ENCODE results near the gene RANBP10. TPM values are rescaled to one million over a fixed set of nuclear protein-coding genes. Genes with fewer than 3 reads are reported as not detected.

Gene RANBP10
- total RNA-seq, 2 donors from 2014 or later: 14.1 to 14.5 TPM

DNA sequence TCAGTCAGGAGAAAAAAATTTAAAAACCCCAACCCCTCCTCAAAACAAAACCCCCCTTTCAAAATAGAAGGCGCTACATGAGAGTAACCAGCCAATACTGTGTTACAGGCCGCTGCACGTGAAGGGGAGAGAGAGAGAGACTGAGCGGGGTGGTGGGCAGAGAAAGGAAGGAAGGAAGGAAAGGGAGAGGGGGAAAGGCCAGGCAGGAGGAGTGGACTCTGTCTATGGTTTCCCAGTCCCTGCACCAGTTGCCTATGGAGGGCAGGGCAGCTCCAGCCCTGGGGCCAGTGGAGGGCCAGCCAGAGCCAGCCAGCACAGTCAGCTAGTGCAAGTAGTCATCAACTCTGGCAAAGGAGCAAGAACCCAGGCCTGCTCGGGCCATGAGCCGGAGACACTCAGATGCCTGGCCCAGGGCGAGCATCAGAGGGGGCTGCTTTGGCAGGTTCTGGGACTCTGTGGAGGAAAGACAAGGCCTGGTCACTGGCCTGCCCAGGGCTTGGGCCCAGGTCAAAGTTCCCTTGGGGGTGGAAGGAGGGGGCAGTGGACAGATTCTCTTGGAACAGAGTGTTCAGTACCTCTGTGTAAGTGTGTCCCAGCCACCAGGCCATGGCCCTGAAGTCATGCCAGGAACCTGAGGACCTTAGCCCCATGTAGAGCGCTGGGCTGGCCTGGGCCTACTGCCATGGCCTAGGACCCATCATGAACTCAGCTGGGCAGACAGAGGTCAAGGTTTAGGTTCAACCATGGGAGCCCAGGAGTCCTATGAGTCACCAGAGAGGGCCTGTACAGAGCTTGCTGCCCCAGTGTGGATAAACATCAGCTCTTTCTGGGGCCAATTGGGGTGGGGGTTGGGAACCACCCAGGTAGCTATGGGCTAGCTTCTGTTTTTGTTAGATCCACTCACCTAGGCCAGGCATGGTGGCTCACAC lies 80.0 kb downstream of the RANBP10 start:
- ATAC-seq (ENCODE audit: insufficient number of reproducible peaks, low FRiP score, low read depth): no peak
- DNase-seq (ENCODE audit: low spot score): no peak

DNA sequence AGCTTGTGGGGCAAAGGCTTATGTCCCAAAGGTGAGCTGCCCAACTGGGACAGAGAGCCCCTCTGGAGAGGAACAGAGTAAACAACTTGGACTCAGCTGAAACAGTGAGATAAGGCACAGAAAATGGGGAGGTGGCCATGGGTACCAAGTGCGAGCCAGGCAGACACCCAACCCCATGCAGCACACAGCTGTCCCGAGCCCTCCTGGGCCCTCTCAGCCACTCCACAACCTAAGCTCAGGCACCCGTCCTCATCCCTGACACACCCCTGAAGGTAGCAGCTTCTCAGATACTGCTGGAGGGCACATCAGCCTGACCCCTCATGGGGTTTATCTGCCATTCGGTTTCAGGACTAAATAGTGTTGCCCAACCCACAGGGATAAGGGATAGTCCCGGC lies 82.5 kb downstream of the RANBP10 start:
- Histone ChIP-seq H3K27ac (no peak overlapping the region), H3K36me3 (peaks cover 20% of the 10 kb centered on the region), H3K4me1 (ENCODE audit: control insufficient read depth in 1 of 2, low read depth in 2 of 2) (peaks cover 3 to 10% of the 10 kb centered on the region in 2 donors), H3K9me3 (no peaks in the 10 kb centered on the region), H3K4me3 (no peak overlapping the region), H3K27me3 (replicated peaks; ENCODE audit: insufficient read depth) (no peaks in the 10 kb centered on the region)
- no peak for DNase-seq (ENCODE audit: low spot score)
- no peak for ATAC-seq (ENCODE audit: insufficient number of reproducible peaks, low FRiP score, low read depth)
- TF ChIP-seq, protein P1, sequence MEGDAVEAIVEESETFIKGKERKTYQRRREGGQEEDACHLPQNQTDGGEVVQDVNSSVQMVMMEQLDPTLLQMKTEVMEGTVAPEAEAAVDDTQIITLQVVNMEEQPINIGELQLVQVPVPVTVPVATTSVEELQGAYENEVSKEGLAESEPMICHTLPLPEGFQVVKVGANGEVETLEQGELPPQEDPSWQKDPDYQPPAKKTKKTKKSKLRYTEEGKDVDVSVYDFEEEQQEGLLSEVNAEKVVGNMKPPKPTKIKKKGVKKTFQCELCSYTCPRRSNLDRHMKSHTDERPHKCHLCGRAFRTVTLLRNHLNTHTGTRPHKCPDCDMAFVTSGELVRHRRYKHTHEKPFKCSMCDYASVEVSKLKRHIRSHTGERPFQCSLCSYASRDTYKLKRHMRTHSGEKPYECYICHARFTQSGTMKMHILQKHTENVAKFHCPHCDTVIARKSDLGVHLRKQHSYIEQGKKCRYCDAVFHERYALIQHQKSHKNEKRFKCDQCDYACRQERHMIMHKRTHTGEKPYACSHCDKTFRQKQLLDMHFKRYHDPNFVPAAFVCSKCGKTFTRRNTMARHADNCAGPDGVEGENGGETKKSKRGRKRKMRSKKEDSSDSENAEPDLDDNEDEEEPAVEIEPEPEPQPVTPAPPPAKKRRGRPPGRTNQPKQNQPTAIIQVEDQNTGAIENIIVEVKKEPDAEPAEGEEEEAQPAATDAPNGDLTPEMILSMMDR (IDR thresholded peaks at IDR 0.05): no peak

More for the DNA sequence above, 80.0 kb downstream of the RANBP10 start:
- TF ChIP-seq, protein P1 (IDR thresholded peaks at IDR 0.05): no peak
- H3K4me3 ChIP-seq: no peak overlapping the region
- no peaks in the 10 kb centered on the region for H3K9me3 ChIP-seq
- H3K36me3 ChIP-seq: peaks cover 41% of the 10 kb centered on the region
- H3K27me3 ChIP-seq (replicated peaks; ENCODE audit: insufficient read depth): no peaks in the 10 kb centered on the region
- H3K27ac ChIP-seq: no peak overlapping the region
- H3K4me1 ChIP-seq (ENCODE audit: control insufficient read depth in 1 of 2, low read depth in 2 of 2): no peaks in the 10 kb centered on the region

DNA sequence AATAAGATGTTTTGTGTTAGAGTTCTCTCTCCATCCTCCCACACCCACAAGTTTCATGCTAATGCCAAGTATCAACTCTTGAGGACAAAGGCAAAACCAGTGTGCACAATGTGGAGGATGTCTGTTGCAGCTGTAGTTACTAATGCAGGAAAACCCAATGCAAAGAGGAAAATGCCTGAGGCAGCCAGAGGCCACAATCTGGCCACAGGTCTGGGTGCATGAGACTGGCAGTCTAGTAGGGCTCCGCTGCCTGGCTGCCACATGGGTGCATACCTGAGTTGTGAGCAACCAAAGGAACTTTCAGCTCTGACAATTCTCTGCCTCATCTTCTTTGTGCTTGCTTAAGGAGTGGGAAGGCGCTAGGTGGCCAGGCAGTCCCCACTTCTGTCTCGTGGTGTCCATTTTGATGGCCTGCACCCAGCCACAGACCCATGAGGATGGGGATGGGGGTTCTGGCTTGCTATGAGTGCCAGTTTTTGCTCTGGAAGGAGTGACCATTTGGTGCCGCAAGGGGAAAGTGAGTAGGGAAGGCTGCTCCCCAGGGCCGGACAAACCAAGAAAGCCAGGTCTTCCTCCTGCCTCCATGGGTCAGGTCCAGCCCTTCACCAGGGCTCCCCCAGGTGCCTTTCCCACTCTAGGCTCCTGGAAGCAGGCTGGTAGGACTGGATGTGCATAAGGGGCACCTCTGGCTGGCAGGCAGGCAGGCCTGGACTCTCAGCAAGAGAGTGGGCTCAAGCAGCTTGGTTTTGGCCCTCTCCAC lies 83.0 kb downstream of the RANBP10 start:
- H3K27ac ChIP-seq: no peak overlapping the region
- TF ChIP-seq, protein P1 (IDR thresholded peaks at IDR 0.05): no peak
- no peaks in the 10 kb centered on the region for H3K9me3 ChIP-seq
- ATAC-seq (ENCODE audit: insufficient number of reproducible peaks, low FRiP score, low read depth): no peak
- H3K27me3 ChIP-seq (replicated peaks; ENCODE audit: insufficient read depth): no peaks in the 10 kb centered on the region
- DNase-seq (ENCODE audit: low spot score): no peak
- peaks cover 15% of the 10 kb centered on the region for H3K36me3 ChIP-seq
- no peak overlapping the region for H3K4me3 ChIP-seq
- H3K4me1 ChIP-seq (ENCODE audit: control insufficient read depth in 1 of 2, low read depth in 2 of 2): peaks cover 6 to 14% of the 10 kb centered on the region in 2 donors

DNA sequence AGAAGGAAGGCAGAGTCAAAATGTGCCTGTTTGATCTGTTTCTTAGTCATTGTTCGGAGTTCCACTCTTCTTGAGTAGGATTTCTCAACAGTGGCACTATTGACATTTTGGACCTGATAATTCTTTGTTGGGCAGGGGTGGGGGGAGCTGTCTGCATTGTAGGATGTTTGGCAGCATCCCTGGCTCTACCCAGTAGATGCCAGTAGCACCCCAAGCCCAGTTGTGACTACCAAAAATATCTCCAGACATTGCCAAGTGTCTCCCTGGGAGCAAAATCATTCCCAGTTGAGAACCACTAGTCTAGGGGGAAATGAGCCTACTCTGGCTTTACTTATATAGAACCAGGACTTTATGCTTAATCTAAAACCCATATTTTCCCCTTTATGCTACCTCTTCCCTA lies 86.1 kb downstream of the RANBP10 start:
- Histone ChIP-seq H3K36me3 (no peaks in the 10 kb centered on the region), H3K4me3 (peak overlapping the region; percentile 92), H3K27me3 (replicated peaks; ENCODE audit: insufficient read depth) (no peaks in the 10 kb centered on the region), H3K9me3 (no peaks in the 10 kb centered on the region), H3K27ac (peak overlapping the region; percentile 87 to 92), H3K4me1 (ENCODE audit: control insufficient read depth in 1 of 2, low read depth in 2 of 2) (peaks cover 9 to 27% of the 10 kb centered on the region in 2 donors)
- no peak for DNase-seq (ENCODE audit: low spot score)
- ATAC-seq (ENCODE audit: insufficient number of reproducible peaks, low FRiP score, low read depth): no peak
- TF ChIP-seq, protein P1 (IDR thresholded peaks at IDR 0.05): no peak

DNA sequence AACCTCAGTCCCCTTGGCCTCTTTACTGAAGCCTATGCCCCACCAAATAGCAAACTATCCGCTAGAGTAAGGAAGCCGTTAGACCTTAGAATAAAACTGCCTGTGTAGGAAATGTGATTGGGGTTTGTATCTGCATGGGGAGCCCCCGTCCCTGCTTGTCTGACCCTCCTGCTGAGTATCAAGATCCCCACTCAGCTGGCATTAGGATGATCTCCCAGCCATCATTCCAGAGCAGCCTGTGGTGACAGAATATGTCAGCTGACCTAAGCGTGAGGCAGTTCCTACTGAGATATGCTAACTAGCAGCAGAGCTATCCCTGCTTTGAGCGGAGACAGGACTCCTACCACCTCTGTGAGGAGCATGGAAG lies 86.6 kb downstream of the RANBP10 start:
- H3K27me3 ChIP-seq (replicated peaks; ENCODE audit: insufficient read depth): no peaks in the 10 kb centered on the region
- peak overlapping the region; percentile 87 to 92 for H3K27ac ChIP-seq
- ATAC-seq (ENCODE audit: insufficient number of reproducible peaks, low FRiP score, low read depth) (no peak), DNase-seq (ENCODE audit: low spot score) (no peak)
- H3K4me1 ChIP-seq (ENCODE audit: control insufficient read depth in 1 of 2, low read depth in 2 of 2): peaks cover 9 to 27% of the 10 kb centered on the region in 2 donors
- no peaks in the 10 kb centered on the region for H3K36me3 ChIP-seq
- H3K9me3 ChIP-seq: no peaks in the 10 kb centered on the region
- TF ChIP-seq, protein P1 (IDR thresholded peaks at IDR 0.05): no peak
- peak overlapping the region; percentile 92 for H3K4me3 ChIP-seq
